Renal pelvis (tissue), 4 donors: Measurements from ENCODE around the gene MATCAP1. TPM values are rescaled to one million over a fixed set of nuclear protein-coding genes. Genes with fewer than 3 reads are reported as not detected.

Experiments
- DNase-seq: peaks from one replicate; pipeline ENCODE4 v3.0.0-alpha.2; 2013
- polyA plus RNA-seq, 3 donors: library from polyadenylated mRNA; unstranded; fragments of 120-200 nt; gene quantifications; one replicate each; pipeline ENCODE4 v1.2.1, GENCODE V29; 2013; ENCODE audit not compliant: insufficient read length in 3 of 3

Gene MATCAP1
- polyA plus RNA-seq, 3 donors: 34.7 to 53.0 (median 50.1) TPM

DNA sequence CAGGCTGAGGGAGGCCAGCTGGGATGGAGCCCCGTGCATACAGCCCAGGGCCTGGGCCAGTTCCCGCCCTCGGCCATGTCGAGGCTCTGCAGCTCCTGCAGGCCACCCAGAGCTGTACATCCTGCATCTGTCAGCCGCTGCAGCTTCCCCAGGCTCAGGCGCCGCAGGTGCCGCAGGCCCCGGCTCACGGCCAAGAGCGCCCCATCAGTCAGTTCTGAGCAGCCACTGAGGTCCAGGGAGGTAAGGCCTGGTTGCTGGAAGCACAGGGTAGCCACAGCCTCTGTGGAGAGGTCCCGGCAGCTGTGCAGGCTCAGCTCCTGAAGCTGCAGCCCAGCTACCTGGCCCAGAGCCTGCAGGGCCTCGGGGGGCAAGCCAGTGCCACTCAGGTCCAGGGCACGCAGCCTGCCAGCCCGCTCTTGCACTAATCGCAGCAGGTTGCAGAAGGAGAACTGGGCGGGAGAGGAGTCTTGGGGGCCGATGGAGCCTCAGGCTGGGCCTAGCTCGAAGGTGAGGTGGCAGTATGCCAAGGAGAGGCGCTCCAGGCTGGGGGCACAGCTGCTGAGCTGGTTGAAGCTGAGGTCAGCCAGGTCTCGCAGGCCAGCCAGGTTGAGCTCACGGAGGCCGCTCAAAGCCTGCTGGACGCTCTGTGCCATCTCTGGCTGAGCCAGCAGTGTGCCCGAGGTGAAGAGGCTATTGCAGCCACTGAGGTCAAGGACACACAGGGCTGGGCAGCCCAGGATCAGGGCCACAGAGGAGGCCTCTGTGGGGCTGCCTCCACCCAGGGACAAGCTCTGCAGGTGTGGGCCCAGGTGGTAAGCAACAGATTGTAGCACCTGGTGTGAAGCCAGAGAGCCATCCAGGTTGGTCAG lies 26.5 kb upstream of the MATCAP1 start:
- no peak for DNase-seq

DNA sequence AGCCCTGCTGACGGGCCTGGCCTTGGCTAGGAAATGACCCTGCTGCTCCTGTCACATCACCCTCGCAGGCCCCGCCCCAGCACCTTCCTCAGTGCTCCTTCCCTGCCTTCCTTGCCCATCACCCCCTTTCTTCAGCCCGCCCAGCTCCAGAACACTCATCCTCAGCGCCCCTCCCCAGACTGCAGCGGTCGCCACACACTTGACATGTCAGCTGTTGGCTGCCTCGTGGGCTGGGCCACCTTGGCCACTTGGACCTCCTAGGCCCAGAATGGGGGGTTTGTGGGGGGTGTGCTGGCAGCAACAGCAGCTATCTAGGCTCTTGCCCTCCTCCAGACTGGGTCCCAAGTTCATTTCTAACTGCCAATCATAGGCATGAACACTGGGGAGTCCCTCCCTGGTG lies 25.8 kb upstream of the MATCAP1 start:
- no peak for DNase-seq

DNA sequence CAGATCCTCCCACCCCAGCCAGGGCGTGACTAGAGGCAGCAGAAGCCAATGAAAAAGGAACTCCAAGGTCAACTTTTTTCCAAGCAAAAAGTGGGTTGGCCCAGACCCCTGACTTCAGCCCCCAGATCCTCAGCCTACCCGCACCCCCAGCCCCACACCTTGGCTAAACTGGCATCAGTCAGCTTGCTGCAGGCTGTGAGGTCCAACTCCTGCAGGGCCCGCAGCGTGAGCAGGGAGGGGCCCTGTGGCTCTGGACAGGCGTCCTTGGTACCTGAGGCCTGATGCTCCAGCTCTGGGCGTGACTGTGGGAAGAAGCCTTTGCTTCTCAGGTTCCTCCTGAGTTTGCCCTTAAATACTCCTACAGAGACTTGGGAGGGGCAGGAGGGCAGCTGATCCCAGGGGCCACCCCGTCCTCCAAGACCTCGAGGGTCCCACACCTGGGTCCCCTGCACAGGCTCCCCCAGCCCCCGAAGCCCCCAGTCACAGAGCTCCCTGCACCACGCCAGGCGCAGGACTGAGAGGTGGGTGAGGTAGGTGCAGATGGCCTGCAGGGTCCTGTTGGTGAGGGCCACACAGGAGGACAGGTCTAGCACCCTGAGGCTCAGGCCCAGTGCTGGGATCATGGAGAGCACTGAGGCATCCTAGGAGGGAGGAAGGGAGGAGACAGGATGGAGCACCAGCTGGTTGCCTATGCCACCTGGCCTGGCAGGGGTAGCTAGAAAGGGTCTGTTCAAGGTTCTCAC lies 24.6 kb upstream of the MATCAP1 start:
- DNase-seq: no peak

DNA sequence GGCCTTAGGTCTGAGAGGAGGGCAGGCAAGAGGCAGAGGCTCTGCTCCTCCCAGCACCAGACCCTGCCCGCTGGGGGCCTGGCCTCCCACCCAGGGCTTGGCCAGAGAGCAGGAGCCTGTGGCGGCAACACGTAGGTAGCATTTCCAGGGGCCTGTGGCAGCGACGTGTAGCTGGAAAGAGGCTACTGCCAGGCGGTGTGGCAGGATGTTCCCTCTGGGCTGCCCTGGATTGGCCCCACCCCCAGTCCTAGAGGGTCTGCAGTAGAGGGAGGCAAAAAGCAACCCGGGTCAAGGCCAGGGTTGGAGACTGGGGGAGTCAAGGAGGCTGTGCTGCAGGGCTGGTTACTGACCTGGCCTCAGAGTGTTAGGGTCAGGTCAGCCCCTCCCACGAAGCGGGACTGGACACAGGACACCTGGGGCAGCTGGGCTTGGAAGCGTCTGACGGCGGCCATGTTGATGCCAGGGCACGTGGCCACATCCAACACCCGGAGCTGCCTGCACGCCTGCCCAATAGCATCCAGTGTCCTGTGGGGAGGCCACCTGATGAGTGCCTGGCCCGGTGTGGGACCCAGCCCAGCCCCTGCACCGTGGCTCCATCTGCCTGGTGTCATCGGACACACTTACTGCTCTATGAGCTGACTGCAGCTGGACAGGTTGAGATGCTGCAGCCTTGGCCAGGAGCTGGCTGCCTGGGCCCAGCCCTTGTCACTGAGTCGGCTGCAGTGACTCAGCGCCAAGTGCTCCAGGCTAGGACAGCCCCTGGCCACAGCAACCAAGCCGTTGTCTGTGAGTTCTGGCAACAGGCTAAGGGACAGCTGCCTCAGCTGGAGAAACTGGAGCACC lies 23.7 kb upstream of the MATCAP1 start:
- no peak for DNase-seq

- DNase-seq: no peak
These were observed 23.1 kb upstream of the MATCAP1 start for GRCh38 chr16:67206838-67207248.

DNA sequence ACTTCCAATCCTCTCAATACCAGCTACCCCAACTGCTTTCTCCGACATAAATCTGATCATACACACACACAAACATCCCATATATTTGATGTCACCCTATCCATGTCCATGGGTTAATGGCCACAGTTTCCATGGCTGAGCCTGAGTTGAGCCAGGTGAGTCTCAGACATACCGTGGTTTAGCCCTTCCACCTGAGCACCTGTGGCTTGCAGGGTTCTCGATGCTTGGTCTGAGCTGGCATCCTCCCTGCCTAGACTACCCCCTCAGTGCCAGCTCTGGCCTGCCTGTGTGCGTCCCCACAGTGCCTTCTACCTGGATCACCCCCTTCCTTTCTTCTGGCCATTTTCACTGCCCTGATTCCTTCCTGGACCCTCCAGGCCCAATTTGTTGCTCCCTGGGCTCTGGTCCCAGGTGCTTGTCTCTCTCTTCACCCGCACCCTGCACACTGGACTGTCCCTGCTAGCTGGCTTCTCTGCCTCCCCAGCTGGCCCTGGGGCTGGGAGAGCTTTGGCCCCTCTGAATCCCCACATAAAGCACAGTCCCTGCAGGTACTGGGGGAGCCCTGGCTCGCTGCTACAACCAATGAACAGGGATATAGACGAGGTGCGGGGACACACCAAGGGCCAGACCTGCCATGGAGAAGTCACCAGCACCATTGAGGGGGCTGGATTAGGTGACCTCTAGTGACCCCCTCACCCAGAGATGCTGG lies 22.5 kb upstream of the MATCAP1 start:
- no peak for DNase-seq

DNA sequence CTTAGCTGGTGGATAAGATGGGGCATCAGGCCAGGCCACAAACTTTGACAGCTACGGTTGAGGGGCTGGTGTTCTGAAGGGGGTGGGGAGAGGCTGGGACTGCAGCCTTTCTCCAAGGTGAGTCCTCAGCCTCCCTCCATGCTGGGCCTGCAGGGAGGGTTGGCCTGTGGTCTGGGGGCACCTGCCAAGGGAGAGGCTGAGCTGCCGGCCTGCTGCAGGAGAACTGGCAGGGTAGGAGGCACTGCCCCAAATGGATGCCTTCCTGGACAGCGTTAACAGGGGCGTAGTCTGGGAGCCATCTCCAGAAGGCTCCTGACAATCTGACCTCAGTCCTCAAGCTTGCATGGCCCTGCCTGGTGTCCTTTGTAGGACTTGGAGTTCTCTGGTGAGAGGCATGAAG lies 20.3 kb upstream of the MATCAP1 start:
- no peak for DNase-seq

DNA sequence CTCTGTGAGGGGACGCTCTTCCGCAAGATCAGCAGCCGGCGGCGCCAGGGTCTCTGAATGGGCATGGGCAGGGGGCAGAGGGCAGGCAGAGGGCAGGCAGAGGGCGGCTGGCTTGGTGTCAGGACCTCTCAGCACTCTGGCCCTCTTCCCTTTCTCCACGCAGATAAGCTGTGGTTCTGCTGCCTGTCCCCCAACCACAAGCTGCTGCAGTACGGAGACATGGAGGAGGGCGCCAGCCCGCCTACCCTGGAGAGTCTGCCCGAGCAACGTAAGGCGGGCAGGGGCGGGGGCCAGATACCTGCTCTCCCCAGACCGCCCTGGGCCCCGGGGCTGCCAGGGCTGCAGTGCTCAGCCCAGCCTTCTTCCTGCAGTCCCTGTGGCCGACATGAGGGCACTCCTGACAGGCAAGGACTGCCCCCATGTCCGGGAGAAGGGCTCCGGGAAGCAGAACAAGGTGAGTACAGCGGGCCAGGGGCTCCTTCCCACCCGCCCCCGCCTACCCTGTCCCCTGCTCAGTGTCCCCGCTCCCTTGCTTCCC lies 19.3 kb upstream of the MATCAP1 start:
- DNase-seq: no peak

DNA sequence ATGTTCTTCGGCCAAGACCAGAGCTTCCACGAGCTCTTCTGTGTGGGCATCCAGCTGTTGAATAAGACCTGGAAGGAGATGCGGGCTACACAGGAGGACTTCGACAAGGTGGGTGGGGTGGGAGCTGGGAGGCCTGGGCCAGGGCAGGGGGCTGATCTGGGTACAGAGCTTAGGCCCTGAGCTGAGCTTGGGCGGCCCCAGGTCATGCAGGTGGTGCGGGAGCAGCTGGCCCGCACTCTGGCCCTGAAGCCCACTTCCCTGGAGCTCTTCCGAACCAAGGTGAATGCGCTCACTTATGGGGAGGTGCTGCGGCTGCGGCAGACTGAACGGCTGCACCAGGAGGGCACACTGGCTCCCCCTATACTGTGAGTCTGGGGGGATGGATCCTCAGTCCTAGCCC lies 18.7 kb upstream of the MATCAP1 start:
- no peak for DNase-seq

GRCh38 chr16:67201411-67202345 lies 17.9 kb upstream of the MATCAP1 start:
- no peak for DNase-seq

- no peak for DNase-seq
These were observed 16.7 kb upstream of the MATCAP1 start for GRCh38 chr16:67200491-67200890.

DNA sequence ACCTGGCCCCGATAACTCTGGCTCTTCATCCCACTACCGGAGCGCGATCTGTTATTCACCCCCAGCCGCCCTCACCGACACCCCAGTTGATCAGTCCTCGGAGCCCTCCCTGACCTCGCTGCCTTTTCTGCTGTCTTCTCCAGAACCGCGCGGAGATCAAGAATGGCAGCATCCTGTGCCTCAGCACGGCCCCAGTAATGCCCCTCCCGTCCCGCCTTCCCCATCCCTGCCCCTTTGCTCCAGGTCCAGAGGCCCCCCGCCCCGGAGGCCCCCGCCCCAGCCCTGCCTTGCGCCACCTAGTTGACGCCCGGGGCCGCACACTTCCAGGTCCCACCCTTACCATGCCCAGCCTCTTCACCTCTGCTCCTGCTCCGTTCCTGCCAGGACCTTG lies 16.0 kb upstream of the MATCAP1 start:
- no peak for DNase-seq

DNA sequence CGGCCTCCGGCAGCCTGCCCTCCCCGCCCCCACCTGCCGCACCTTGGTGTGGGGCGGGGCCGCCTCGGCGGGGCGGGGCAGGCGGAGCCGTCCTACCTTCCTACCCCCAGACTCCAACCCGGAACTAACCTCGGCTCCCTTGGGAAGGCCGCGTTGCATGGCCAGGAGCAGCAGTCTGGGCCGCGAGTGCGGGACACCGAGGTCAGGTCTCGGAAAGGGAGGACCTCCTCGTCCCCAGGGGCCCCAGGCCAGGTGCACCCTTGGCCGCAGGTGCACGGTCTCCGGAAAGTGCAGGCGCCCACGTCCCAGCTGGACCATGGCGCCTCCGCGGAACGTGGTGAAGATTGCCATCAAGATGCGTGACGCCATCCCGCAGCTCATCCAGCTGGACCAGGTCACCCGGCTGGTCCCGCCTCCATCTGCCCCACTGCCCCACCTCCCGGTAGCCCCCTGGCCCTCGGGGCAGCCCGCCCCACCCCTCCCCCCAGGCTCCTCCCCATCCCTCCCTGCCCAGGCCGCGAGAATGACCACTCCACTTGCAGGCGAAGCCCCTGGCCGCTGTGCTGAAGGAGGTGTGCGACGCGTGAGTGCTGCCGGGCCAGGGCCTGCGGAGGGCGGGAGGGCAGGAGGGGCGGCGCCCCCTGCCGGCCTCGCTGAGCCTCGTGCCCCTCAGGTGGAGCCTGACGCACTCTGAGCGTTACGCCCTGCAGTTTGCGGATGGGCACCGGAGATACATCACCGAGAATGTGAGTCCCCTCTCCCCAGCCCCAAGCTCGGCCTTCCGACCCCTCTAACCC lies 15.4 kb upstream of the MATCAP1 start, which contains the start of gene ELMO3:
Gene ELMO3, plus strand, starts transcription at position 121 of the 797 bp plus-strand sequence. Its CDS starts 196 bp downstream, at position 317.
- DNase-seq: no peak

DNA sequence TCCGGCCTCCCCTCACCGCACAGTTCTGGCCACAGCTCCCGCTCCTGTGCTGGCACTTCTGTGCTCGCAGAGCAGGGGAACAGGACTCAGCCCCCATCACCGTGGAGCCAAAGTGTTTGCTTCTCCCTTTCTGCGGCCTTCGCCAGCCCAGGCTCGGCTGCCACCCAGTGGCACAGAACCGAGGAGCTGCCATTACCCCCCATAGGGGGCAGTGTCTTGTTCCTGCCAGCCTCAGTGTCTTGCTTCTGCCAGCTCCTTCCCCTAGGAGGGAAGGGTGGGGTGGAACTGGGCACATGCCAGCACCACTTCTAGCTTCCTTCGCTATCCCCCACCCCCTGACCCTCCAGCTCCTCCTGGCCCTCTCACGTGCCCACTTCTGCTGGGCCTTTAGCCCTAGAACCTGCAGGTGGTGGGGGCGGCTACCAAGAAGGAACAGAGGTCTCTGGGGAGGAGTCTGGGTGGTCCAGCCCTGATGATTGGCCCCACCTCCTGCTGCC lies 14.5 kb upstream of the MATCAP1 start:
- no peak for DNase-seq

DNA sequence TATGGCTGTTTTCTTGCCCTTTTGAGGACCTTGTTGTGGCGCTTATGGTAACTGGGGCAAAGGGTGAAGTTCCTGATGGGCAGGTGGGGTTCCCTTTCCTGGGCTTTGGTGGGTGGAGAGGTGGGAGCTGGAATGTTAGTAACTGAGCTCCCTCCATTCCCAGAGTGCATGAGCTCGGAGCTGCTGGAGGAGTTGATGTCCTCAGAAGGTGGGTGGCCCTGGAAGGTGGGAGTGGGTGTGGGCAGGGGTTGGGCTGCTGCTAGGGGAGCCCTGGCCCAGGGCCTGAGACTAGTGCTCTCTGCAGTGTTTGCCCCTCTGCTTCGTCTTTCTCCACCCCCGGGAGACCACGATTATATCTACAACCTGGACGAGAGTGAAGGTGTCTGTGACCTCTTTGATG lies 13.9 kb upstream of the MATCAP1 start:
- DNase-seq: no peak

DNA sequence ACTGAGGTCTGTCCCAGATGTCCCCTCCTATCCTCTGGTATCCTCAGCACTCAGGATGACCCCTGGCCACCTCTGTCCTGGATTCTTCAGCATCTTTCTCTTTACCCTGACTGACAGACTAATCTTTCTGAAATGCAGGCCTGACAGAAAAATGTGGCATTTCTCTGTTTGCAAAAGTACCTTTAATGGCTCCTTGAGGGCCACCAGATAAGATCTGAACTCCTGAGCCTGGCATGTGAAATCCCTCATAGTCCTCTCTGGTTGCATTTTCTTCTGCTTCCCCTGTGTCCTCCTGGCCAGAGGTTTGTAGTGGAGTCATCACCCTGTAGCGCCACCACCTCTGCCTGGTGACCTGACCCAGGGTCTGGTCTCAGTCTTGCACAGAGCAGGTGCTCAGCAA lies 13.1 kb upstream of the MATCAP1 start:
- no peak for DNase-seq

DNA sequence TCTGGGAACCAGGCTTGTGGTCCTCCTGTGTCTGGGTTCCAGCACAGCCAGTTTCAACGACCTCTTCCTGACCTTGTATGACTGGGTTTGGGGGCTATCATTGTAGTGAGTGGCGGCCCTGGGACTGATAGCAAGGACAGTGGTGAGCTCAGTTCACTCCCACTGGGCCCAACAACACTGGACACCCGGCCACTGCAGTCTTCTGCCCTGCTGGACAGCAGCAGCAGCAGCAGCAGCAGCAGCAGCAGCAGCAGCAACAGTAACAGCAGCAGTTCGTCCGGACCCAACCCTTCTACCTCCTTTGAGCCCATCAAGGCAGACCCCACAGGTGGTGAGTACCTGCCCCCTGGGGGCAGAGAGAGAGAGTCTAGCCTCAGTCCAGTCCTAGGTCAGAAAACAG lies 11.9 kb upstream of the MATCAP1 start:
- no peak for DNase-seq

DNA sequence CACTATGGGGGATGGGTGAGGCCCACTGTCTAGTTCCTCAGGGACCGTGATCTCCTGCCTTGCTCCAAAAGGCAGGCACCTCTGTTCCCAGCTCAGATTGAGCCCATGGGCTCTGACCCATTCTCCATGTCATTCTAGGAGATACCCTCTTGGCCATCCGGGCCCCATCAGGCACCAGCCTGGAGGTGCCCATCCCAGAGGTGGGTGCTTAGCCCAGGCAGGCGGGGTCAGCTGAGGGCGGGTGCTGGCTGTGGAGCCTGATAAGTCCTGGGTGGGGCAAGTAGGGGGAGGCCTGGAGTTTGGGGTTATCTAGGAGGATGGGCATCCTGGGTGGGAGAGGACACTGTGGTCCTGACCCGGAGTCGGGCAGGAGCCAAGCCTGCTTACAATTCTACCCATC lies 10.5 kb upstream of the MATCAP1 start:
- no peak for DNase-seq

GRCh38 chr16:67193536-67193935 lies 9.8 kb upstream of the MATCAP1 start:
- DNase-seq: no peak
